ENCODE results near the gene DZIP3.

DZIP3 gene

GRCh38 chr3:108555966-108556581 is 33.4 kb upstream of the DZIP3 start:
- Histone ChIP-seq H3K27me3 (replicated peaks; ENCODE audit: control insufficient read depth, insufficient read depth, low read length, poor library complexity, severe bottlenecking) (no peaks in the 10 kb centered on the region), H3K27ac (ENCODE audit: insufficient read depth, low read length, poor library complexity, severe bottlenecking) (no peak overlapping the region), H3K36me3 (ENCODE audit: control insufficient read depth, insufficient read depth, low read length) (no peaks in the 10 kb centered on the region), H3K9me3 (ENCODE audit: control insufficient read depth, low read length) (no peaks in the 10 kb centered on the region), H3K4me1 (ENCODE audit: control insufficient read depth, insufficient read depth, low read length, poor library complexity, severe bottlenecking) (no peaks in the 10 kb centered on the region), H3K4me3 (ENCODE audit: insufficient read depth, low read depth, low read length, poor library complexity, severe bottlenecking) (no peak overlapping the region)
- DNase-seq = no peak

GRCh38 chr3:108562565-108562964 is 27.0 kb upstream of the DZIP3 start:
- H3K4me3 ChIP-seq (ENCODE audit: insufficient read depth, low read depth, low read length, poor library complexity, severe bottlenecking) = no peak overlapping the region
- no peaks in the 10 kb centered on the region for H3K36me3 ChIP-seq (ENCODE audit: control insufficient read depth, insufficient read depth, low read length)
- no peak for DNase-seq

GRCh38 chr3:108564564-108564963 is 25.0 kb upstream of the DZIP3 start:
- Histone ChIP-seq H3K36me3 (ENCODE audit: control insufficient read depth, insufficient read depth, low read length) (no peaks in the 10 kb centered on the region), H3K4me1 (ENCODE audit: control insufficient read depth, insufficient read depth, low read length, poor library complexity, severe bottlenecking) (no peaks in the 10 kb centered on the region), H3K9me3 (ENCODE audit: control insufficient read depth, low read length) (no peaks in the 10 kb centered on the region), H3K27me3 (replicated peaks; ENCODE audit: control insufficient read depth, insufficient read depth, low read length, poor library complexity, severe bottlenecking) (no peaks in the 10 kb centered on the region), H3K27ac (ENCODE audit: insufficient read depth, low read length, poor library complexity, severe bottlenecking) (no peak overlapping the region), H3K4me3 (ENCODE audit: insufficient read depth, low read depth, low read length, poor library complexity, severe bottlenecking) (no peak overlapping the region)
- no peak for DNase-seq

More at GRCh38 chr3:108562565-108562964, 27.0 kb upstream of the DZIP3 start:
- Histone ChIP-seq H3K9me3 (ENCODE audit: control insufficient read depth, low read length) (no peaks in the 10 kb centered on the region), H3K27ac (ENCODE audit: insufficient read depth, low read length, poor library complexity, severe bottlenecking) (no peak overlapping the region), H3K4me1 (ENCODE audit: control insufficient read depth, insufficient read depth, low read length, poor library complexity, severe bottlenecking) (no peaks in the 10 kb centered on the region), H3K27me3 (replicated peaks; ENCODE audit: control insufficient read depth, insufficient read depth, low read length, poor library complexity, severe bottlenecking) (no peaks in the 10 kb centered on the region)

DNA sequence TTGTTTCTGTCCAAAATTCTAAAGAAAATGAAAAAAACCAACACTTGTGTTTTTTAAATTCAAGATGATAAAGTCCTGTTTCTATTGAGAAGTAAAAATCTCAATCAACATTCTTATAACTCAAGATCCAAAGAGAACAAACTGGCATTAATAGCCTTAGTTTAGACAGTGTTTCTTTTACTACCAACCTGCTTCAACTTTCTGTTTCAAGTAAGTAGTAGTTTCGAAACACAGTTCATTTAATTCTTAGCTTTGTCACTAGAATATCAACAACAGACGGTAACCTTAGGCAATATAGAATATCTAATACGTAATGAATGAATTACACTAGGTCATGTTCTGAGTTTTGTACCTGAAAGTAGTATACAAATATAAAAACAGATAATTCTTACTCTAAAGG is 24.0 kb upstream of the DZIP3 start:
- H3K27ac ChIP-seq (ENCODE audit: insufficient read depth, low read length, poor library complexity, severe bottlenecking) = no peak overlapping the region
- H3K27me3 ChIP-seq (replicated peaks; ENCODE audit: control insufficient read depth, insufficient read depth, low read length, poor library complexity, severe bottlenecking) = no peaks in the 10 kb centered on the region
- no peaks in the 10 kb centered on the region for H3K4me1 ChIP-seq (ENCODE audit: control insufficient read depth, insufficient read depth, low read length, poor library complexity, severe bottlenecking)
- H3K4me3 ChIP-seq (ENCODE audit: insufficient read depth, low read depth, low read length, poor library complexity, severe bottlenecking) = no peak overlapping the region
- H3K9me3 ChIP-seq (ENCODE audit: control insufficient read depth, low read length) = no peaks in the 10 kb centered on the region
- DNase-seq = no peak
- no peaks in the 10 kb centered on the region for H3K36me3 ChIP-seq (ENCODE audit: control insufficient read depth, insufficient read depth, low read length)

DNA sequence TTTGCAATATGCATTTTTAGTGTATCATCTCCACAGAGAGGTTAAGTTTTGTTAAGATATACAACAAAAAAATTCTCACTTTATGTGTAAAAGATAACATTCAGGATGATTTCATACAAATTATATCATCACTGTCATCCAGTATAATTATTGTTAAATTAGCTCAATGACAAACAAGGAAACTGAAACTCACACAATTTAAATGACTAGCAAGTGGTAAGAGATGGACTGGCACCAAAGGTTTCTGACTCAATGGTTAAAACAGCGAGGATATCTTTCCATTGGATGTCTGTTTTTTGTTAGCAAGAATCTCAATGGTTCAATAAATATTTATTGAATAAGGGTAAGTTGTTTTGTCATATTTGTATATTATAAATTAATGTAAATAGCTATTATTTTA is 22.9 kb upstream of the DZIP3 start:
- Histone ChIP-seq H3K27ac (ENCODE audit: insufficient read depth, low read length, poor library complexity, severe bottlenecking) (no peak overlapping the region), H3K27me3 (replicated peaks; ENCODE audit: control insufficient read depth, insufficient read depth, low read length, poor library complexity, severe bottlenecking) (no peaks in the 10 kb centered on the region), H3K4me1 (ENCODE audit: control insufficient read depth, insufficient read depth, low read length, poor library complexity, severe bottlenecking) (no peaks in the 10 kb centered on the region), H3K4me3 (ENCODE audit: insufficient read depth, low read depth, low read length, poor library complexity, severe bottlenecking) (no peak overlapping the region), H3K9me3 (ENCODE audit: control insufficient read depth, low read length) (no peaks in the 10 kb centered on the region), H3K36me3 (ENCODE audit: control insufficient read depth, insufficient read depth, low read length) (no peaks in the 10 kb centered on the region)
- DNase-seq = no peak

- H3K4me3 ChIP-seq (ENCODE audit: insufficient read depth, low read depth, low read length, poor library complexity, severe bottlenecking) = no peak overlapping the region
- no peaks in the 10 kb centered on the region for H3K4me1 ChIP-seq (ENCODE audit: control insufficient read depth, insufficient read depth, low read length, poor library complexity, severe bottlenecking)
- H3K9me3 ChIP-seq (ENCODE audit: control insufficient read depth, low read length) = no peaks in the 10 kb centered on the region
- no peaks in the 10 kb centered on the region for H3K36me3 ChIP-seq (ENCODE audit: control insufficient read depth, insufficient read depth, low read length)
- H3K27ac ChIP-seq (ENCODE audit: insufficient read depth, low read length, poor library complexity, severe bottlenecking) = no peak overlapping the region
- no peak for DNase-seq
- H3K27me3 ChIP-seq (replicated peaks; ENCODE audit: control insufficient read depth, insufficient read depth, low read length, poor library complexity, severe bottlenecking) = no peaks in the 10 kb centered on the region
Observed at GRCh38 chr3:108569336-108569735, 20.2 kb upstream of the DZIP3 start.

GRCh38 chr3:108578064-108578463 is 11.5 kb upstream of the DZIP3 start:
- no peak for DNase-seq
- Histone ChIP-seq H3K36me3 (ENCODE audit: control insufficient read depth, insufficient read depth, low read length) (no peaks in the 10 kb centered on the region), H3K27ac (ENCODE audit: insufficient read depth, low read length, poor library complexity, severe bottlenecking) (no peak overlapping the region)

DNA sequence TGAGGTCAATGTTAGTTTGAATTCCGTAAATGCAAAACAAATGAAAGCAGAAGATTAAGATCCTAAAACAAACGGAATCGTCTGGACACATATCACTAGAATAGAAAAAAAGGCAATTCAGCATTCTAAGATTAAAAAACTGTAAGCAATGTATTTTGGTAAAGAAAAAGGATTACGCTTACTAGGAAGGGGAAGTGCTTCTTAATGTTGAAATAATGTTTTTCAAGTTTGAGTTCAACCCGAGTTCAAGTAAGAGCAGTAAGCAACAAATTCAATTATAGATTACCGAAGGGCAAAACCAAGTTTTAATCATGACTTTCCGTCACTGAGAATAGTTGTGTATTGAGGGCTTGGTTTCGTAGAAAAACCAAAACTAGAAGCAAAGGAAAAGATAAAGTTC is 921 bp upstream of the DZIP3 start:
- Histone ChIP-seq H3K9me3 (ENCODE audit: control insufficient read depth, low read length) (no peaks in the 10 kb centered on the region), H3K36me3 (ENCODE audit: control insufficient read depth, insufficient read depth, low read length) (no peaks in the 10 kb centered on the region), H3K27me3 (replicated peaks; ENCODE audit: control insufficient read depth, insufficient read depth, low read length, poor library complexity, severe bottlenecking) (no peaks in the 10 kb centered on the region), H3K4me3 (ENCODE audit: insufficient read depth, low read depth, low read length, poor library complexity, severe bottlenecking) (peak overlapping the region; percentile 79), H3K4me1 (ENCODE audit: control insufficient read depth, insufficient read depth, low read length, poor library complexity, severe bottlenecking) (peaks cover 3% of the 10 kb centered on the region), H3K27ac (ENCODE audit: insufficient read depth, low read length, poor library complexity, severe bottlenecking) (peak overlapping the region; percentile 94)
- DNase-seq = no peak

More at GRCh38 chr3:108578064-108578463, 11.5 kb upstream of the DZIP3 start:
- H3K9me3 ChIP-seq (ENCODE audit: control insufficient read depth, low read length) = no peaks in the 10 kb centered on the region
- H3K27me3 ChIP-seq (replicated peaks; ENCODE audit: control insufficient read depth, insufficient read depth, low read length, poor library complexity, severe bottlenecking) = no peaks in the 10 kb centered on the region
- H3K4me1 ChIP-seq (ENCODE audit: control insufficient read depth, insufficient read depth, low read length, poor library complexity, severe bottlenecking) = no peaks in the 10 kb centered on the region
- no peak overlapping the region for H3K4me3 ChIP-seq (ENCODE audit: insufficient read depth, low read depth, low read length, poor library complexity, severe bottlenecking)

GRCh38 chr3:108589998-108590323 is 439 bp downstream of the DZIP3 start:
- Histone ChIP-seq H3K9me3 (ENCODE audit: control insufficient read depth, low read length) (no peaks in the 10 kb centered on the region), H3K27me3 (replicated peaks; ENCODE audit: control insufficient read depth, insufficient read depth, low read length, poor library complexity, severe bottlenecking) (no peaks in the 10 kb centered on the region), H3K4me3 (ENCODE audit: insufficient read depth, low read depth, low read length, poor library complexity, severe bottlenecking) (peak overlapping the region; percentile 79), H3K27ac (ENCODE audit: insufficient read depth, low read length, poor library complexity, severe bottlenecking) (peak overlapping the region; percentile 94), H3K4me1 (ENCODE audit: control insufficient read depth, insufficient read depth, low read length, poor library complexity, severe bottlenecking) (peaks cover 3% of the 10 kb centered on the region), H3K36me3 (ENCODE audit: control insufficient read depth, insufficient read depth, low read length) (no peaks in the 10 kb centered on the region)
- no peak for DNase-seq

GRCh38 chr3:108590460-108590859 is 938 bp downstream of the DZIP3 start:
- H3K27ac ChIP-seq (ENCODE audit: insufficient read depth, low read length, poor library complexity, severe bottlenecking) = peak overlapping the region; percentile 94
- peaks cover 3% of the 10 kb centered on the region for H3K4me1 ChIP-seq (ENCODE audit: control insufficient read depth, insufficient read depth, low read length, poor library complexity, severe bottlenecking)
- DNase-seq = no peak
- no peaks in the 10 kb centered on the region for H3K27me3 ChIP-seq (replicated peaks; ENCODE audit: control insufficient read depth, insufficient read depth, low read length, poor library complexity, severe bottlenecking)
- H3K4me3 ChIP-seq (ENCODE audit: insufficient read depth, low read depth, low read length, poor library complexity, severe bottlenecking) = peak overlapping the region; percentile 79
- no peaks in the 10 kb centered on the region for H3K36me3 ChIP-seq (ENCODE audit: control insufficient read depth, insufficient read depth, low read length)
- no peaks in the 10 kb centered on the region for H3K9me3 ChIP-seq (ENCODE audit: control insufficient read depth, low read length)

All from effector memory CD4-positive, alpha-beta T cell (primary cell).